Measurements from ENCODE around the gene MAJIN.
"Not testable (repeated sequence)": the region's sequence is repeated elsewhere in the genome, so short reads cannot be mapped to it uniquely, and the experiment has no call there.

The MAJIN gene

DNA sequence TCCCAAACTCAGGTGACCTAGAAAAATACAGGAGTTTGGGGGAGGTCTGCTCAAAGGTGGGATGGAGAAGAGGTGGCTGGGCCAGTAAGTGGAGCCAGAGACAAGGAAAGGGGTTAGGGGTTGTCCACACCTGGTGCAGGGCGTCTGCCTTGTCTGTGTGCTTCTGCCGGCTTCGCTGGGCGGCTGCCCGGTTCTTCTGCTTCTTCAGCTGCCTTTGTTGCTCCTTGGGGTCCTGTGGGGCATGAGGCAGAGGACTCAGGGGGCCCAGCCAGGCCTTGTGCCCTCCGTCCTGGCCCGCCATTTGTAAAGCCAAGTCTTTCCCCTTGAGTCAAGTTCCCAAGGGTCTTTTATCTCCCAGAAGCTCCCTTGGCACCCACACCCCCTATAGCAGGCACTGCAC is 22.4 kb upstream of the MAJIN start:
- FAIRE-seq (no peak), DNase-seq (ENCODE audit: extremely low spot score, insufficient read length, low read depth) (no peak)

DNA sequence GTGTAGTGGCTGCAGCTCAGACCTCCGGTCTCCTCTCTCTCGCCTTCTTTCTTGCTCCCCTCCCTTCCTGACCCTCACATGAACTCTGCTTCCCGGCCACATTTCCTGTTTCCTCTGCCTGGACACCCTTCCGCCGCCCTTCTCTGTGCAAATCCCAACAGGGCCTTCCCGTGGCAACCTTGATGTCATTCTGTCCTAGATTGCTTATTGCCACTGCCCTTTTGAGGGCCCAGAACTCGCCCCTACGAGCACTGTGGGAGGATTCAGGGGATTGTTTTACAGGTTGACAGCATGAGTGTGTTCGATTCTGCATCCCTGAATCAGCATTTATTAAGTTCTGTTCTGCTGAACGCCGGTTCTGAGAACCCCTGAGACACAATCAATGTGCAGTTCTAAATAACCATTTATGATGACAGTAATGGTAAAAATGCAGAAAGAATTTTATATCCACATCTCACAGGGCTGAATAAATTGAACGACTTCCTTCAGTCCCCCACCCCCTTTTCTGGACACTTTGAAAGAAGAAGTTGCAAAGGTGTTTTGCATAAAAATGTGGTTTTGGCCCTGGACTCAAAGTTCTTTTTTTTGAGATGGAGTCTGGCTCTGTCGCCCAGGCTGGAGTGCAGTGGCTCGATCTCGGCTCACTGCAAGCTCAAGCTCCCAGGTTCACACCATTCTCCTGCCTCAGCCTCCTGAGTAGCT is 18.5 kb upstream of the MAJIN start:
- FAIRE-seq = peak; percentile 51
- no peak for DNase-seq (ENCODE audit: extremely low spot score, insufficient read length, low read depth)

DNA sequence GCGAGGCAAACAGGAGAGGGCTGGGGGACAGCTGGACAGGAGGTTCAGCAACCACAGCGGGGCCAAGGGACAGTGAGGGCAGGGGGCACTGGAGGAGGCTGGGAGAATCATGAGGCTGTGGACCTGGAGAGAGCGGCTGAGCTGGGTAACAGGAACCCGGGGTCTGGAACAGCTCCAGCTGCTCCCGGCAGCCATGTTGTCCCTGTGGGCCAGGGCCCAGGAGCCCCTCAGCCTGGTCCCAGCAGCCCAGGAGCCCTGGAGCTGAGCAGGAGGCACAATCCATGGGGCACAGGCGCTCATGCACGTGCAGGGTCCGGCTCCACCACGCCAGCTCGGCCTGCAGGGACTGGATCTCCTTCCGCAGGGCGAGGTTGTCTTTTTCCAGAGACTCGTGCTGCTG is 17.5 kb upstream of the MAJIN start:
- no peak for FAIRE-seq
- no peak for DNase-seq (ENCODE audit: extremely low spot score, insufficient read length, low read depth)

GRCh38 chr11:64987998-64988854 is 16.3 kb upstream of the MAJIN start:
- DNase-seq (ENCODE audit: extremely low spot score, insufficient read length, low read depth) (no peak), FAIRE-seq (no peak)

GRCh38 chr11:64983339-64983738 is 11.4 kb upstream of the MAJIN start:
- not testable (repeated sequence) for DNase-seq (ENCODE audit: extremely low spot score, insufficient read length, low read depth); FAIRE-seq

DNA sequence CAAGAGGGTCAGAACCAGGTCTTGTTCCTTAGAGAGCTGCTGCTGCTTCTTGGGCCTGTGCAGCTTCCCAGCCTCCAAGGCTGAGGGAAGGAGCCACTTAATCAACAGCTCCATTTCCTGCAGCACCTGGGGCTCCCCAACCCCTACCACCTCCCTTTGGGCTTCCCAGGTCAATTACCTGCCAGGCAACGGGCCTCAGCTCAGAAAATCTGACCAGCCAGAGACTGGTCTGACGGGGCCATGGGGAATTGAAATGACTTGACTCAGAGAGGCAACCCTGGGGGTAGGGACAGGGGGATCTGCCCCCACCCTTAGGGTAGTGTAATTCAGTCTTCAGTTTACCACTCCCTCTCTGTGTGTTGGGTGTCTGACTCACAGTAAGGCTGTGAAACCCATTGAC is 4.7 kb upstream of the MAJIN start:
- FAIRE-seq = no peak
- DNase-seq (ENCODE audit: extremely low spot score, insufficient read length, low read depth) = no peak

- no peak for DNase-seq (ENCODE audit: extremely low spot score, insufficient read length, low read depth)
- FAIRE-seq = no peak
These were observed 2.2 kb upstream of the MAJIN start for GRCh38 chr11:64974124-64974523.

DNA sequence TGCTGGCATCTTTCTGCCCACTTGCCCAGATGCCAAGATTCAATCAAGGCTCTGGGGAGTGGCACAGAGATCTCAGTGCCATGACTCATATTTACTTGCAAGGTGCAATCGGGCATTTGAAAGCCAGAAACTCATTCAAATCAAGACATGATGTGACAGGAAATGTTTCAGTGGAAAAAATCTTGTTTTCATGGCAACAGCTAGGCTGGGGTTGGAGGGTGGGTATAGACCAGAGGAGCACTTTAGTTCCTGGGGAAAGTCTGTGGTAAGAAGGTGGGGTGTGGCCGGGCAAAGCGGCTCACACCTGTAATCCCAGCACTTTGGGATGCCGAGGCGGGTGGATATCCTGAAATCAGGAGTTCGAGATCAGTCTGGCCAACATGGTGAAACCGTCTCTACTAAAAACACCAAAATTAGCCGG is 1.2 kb downstream of the MAJIN start:
- DNase-seq (ENCODE audit: extremely low spot score, insufficient read length, low read depth) = no peak
- no peak for FAIRE-seq

DNA sequence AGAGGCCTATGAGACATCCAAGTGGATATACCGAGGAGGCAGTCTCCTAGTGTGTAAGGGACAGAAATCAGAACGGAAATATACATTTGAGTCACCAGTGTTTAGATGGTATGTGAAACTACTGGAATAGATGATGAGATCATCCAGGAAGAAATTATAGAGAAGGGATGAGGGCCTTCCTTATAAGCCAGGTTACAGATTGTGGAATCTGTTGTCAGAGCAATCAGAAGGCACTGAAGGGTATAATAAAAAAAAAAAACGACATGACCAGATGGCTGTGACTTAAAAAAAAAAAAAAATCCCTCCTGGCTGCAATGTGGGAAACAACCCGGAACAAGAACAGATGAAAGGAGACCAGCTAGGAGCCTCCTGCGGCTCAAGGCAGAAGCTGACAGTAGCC is 2.7 kb downstream of the MAJIN start:
- DNase-seq (ENCODE audit: extremely low spot score, insufficient read length, low read depth) = no peak

DNA sequence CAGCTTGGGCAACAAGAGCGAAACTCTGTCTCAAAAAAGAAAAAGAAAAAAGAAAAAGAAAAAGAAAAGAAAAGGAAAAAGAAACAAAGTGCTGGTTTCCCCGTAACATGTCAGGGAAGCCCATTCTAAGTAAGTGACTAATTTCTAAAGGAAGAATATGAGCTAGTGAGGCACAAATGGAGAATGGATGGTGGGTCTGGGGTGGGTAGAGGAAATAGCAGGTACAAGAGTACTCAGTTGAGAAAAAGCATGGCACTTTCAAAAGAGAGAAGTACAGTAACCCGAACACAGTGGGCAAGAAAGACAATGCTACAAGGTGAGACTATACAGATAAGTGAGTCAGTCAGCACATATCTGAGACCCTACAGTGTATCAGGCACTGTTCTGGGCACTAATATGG is 4.5 kb downstream of the MAJIN start:
- no peak for FAIRE-seq

More for the DNA sequence above, 2.7 kb downstream of the MAJIN start:
- no peak for FAIRE-seq

DNA sequence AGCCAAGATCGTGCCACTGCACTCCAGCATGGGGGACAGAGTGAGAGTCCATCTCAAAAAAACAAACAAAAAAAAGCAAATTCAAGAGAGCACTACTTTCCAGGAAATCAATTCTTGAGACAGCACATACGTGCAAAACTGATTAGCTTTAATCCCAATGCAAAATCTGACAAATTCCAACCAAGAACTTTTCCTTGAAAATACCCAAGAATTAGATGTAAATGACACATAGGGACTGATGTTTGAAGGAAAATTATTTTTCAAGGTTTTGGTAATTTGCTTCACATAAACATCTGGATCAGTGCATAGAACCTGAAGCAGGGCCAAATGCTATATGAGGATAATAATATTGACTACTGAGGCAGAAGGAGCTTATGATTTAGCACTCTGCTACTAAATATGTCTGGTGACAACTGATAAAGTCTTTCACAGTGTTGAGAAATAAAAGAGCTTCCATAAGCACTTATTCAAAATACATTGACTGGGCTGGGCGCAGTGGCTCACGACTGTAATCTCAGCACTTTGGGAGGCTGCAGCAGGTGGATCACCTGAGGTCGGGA is 8.8 kb downstream of the MAJIN start:
- FAIRE-seq (no peak), DNase-seq (ENCODE audit: extremely low spot score, insufficient read length, low read depth) (no peak)

More for the DNA sequence above, 4.5 kb downstream of the MAJIN start:
- no peak for DNase-seq (ENCODE audit: extremely low spot score, insufficient read length, low read depth)

DNA sequence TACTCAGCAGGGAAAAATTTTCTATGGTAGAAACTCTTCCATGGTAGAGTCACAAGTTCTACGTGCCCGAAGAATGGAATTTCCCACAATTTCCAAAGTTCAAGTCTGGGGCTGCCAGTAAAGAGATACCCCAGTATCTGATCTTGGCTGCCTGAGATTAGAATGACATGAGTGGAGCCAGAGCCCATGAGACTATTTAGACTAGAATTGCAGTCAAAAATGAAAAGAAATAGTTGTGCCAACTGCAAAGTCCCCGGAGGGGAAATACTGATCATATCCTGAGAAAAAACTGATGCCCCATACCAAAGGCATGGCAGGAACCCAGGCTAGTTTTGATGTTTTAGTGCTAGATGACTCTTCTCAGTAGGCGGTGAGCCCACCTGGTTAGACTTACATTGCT is 11.2 kb downstream of the MAJIN start:
- no peak for DNase-seq (ENCODE audit: extremely low spot score, insufficient read length, low read depth)
- no peak for FAIRE-seq

GRCh38 chr11:64959498-64959897 is 12.4 kb downstream of the MAJIN start:
- no peak for DNase-seq (ENCODE audit: extremely low spot score, insufficient read length, low read depth)
- no peak for FAIRE-seq

GRCh38 chr11:64954201-64954600 is 17.7 kb downstream of the MAJIN start:
- DNase-seq (ENCODE audit: extremely low spot score, insufficient read length, low read depth) = no peak
- no peak for FAIRE-seq

DNA sequence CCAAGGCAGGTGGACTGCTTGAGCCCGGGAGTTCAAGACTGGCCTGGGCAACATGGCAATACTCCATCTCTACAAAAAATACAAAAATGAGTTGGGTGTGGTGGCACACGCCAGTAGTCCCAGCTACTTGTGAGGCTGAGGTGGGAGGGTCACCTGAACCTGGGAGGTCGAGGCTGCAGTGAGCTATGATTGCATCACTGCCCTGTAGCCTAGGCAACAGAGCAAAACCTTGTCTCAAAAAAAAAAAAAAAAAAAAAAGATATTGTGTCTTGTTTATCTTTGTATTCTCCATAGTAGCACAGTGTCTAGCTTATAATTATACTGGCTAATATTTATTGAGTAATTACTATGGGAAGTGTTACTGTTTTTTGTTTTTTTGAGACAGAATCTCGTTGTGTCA is 20.4 kb downstream of the MAJIN start:
- DNase-seq (ENCODE audit: extremely low spot score, insufficient read length, low read depth) (no peak), FAIRE-seq (no peak)

DNA sequence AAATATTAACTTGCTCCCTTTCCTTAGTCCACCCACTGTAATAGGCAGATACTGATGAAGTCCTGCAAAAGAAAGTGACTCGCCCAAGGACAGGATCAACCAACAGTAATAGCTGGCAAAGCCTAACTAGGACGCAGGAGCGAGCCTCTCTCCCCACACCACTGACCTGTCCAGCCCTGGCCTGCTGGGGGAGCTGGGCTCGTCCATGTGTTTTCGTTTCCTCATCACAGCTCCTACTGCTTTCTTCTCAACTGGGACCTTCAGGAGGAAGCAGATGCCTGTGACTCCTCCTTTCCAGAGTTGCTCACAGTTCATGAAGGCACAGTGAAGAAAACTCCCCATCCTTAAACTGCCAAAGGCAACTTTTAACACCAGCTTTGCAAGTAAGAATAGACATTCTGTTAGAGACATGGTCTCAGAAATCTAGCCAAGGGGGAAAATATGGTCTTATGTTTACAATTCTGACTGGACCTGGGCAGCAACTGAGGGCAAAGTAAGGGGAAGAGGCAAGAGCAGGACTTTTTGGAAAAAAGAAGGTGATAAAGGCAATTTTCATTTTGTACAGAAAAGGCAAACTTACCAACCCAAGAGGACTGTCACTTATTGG is 24.6 kb downstream of the MAJIN start:
- no peak for DNase-seq (ENCODE audit: extremely low spot score, insufficient read length, low read depth)
- no peak for FAIRE-seq

- DNase-seq (ENCODE audit: extremely low spot score, insufficient read length, low read depth) (no peak), FAIRE-seq (no peak)
These were observed 35.4 kb downstream of the MAJIN start for GRCh38 chr11:64936539-64936938.

DNA sequence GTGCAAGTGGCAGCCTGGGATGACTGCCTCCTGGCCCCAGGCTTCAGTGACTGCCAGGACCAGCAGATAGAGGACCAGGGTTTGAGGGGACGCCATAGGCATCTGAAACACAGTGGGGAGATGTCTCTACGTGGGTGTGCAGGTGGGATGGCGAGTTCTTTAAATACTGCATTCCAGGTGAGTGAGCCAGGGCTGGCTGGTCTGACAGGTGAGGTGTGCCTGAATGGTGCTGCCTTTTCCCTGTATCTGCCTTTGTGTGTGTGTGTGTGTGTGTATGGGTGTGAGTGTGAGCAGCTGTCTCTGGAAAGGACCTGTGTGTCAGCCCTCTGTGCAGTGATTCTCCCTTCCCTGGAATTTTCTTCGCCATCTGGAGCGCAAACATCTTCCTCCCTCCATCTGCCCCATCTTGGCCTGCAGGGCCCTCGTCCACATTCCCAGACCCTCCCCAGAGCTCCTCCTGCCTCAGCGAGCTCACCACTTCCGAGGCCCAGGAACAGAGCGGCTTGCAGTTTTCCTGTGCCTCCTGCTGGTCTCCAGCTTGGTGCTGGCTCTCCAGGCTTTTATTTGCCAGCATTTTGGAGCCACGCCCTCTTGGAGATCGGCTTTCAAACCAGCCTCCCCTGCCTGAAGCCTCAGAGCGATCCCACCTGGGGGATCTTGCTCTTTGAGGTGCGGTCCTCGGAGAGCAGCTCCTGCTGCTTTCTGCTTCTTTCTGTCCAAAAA is 36.4 kb downstream of the MAJIN start, which contains the start of gene GPHA2:
Gene GPHA2 (minus strand): TSS at position 535 of the 723 bp plus-strand sequence. CDS start 433 bp downstream, at position 102.
- DNase-seq (ENCODE audit: extremely low spot score, insufficient read length, low read depth) (no peak), FAIRE-seq (no peak)

DNA sequence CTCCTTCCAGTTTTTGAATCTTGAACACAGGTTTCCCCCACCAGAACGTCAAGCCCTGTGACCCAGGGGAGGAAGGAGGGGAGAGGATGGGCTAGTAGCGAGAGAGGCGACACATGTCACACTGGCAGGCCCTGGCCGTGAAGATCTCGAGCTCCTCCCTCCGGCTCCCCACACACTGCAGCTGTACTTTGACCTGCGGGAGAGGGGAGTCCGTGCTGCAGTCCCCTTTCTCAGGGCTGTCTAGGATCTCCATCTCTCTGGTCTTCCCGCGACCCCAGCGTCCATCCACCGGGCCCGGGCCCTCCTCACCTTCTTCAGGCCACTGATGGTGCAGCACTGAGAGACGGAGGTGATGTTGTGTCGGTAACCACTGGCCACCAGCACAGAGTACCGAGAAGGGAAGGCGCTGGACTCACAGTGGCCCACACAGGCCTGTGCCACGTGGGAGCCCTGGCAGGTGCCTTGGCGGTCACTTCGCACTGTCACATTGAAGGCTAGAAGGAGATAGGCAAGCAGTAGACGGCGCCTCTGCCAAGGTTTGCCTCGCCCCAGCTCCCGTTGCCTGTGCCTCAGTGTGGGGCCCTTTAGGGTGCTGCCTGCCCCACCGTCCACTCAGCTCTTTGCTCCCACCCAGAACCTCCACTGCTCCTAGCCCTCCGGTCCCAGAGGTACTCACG is 37.1 kb downstream of the MAJIN start:
- no peak for FAIRE-seq
- DNase-seq (ENCODE audit: extremely low spot score, insufficient read length, low read depth) = no peak

All from GM18507 (cell line).